M059J (cell line): ENCODE data around the gene ALMS1. TPM values are rescaled to one million over a fixed set of nuclear protein-coding genes. Genes with fewer than 3 reads are reported as not detected.
"Not testable (repeated sequence)": the region's sequence is repeated elsewhere in the genome, so short reads cannot be mapped to it uniquely, and the experiment has no call there.

Source experiments
- DNase-seq: peaks from one replicate; pipeline ENCODE4 v3.0.0-alpha.2; 2012; ENCODE audit warnings: low read depth
- total RNA-seq: library from RNA; depleted of rRNA; stranded (reverse); fragments of >200 nt; shearing (Covaris generic); gene quantifications from 2 replicates; pipeline ENCODE4 v1.2.3, GENCODE V29; 2014

ALMS1 gene
- total RNA-seq, 1 experiment from 2014 or later: 21.6 TPM

DNA sequence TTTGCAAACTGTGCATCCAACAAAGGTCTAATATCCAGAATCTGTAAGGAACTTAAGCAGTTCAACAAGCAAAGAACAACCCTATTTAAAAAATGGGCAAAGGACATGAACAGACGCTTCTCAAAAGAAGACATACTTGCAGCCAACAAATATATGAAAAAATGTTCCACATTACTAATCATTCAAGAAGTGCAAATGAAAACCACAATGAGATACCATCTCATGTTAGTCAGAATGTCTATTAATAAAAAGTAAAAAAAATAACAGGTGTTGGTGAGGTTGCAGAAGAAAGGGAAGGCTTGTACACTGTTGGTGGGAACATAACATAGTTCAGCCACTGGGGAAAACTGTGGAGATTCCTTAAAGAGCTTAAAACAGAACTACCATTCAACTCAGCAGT is 130.4 kb downstream of the ALMS1 start:
- DNase-seq: peak; percentile 35

DNA sequence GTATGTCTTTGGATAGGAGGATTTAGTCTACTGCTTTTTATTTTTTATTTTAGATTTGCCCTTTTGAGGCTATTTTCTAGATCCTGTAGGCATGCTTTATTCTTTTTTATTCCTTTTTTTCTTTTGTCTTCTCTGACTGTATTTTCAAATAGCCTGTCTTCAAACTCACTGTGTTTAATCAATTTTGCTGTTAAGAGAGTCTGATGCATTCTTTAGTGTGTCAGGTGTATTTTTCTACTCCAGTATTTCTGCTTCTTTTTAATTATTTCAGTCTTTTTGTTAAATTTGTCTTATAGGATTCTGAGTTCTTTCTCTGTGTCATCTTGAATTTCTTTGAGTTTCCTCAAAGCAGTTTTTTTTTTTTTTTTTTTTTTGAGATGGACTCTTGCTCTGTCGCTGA is 143.1 kb downstream of the ALMS1 start:
- no peak for DNase-seq

DNA sequence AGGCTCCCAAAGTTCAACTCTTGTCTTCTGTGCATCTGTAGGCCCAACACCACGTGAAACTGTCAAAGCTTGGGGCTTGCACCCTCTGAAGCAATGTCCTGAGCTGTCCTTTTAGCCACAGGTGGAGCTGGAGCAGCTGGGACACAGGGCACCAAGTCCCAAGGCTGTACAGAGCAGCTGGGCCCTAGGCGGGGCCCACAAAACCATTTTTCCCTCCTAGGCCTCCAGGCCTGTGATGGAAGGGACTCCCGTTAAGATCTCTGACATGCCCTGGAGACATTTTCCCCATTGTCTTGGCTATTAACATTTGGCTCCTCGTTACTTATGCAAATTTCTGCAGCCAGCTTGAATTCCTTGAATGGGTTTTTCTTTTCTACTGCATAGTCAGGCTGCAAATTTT is 145.1 kb downstream of the ALMS1 start:
- not testable (repeated sequence) for DNase-seq

DNA sequence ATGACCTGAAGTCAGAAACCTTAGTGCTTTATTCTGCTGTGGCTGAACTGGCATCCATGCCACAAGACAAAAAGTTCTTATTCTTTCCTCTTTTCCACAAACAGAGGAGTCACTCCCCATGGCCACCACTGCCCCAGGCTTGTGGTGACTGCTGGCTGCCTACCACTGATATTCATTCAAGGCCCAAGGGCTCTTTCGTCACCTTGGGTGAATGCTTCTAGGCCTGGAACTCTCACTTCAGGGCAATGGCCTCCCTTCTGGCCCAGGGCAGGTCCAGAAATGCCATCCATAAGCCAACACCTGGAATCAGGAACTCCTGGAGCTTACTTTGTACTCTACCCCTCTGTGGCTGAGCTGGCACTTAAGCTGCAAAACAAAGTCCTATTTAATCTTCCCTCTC is 146.7 kb downstream of the ALMS1 start:
- no peak for DNase-seq

DNA sequence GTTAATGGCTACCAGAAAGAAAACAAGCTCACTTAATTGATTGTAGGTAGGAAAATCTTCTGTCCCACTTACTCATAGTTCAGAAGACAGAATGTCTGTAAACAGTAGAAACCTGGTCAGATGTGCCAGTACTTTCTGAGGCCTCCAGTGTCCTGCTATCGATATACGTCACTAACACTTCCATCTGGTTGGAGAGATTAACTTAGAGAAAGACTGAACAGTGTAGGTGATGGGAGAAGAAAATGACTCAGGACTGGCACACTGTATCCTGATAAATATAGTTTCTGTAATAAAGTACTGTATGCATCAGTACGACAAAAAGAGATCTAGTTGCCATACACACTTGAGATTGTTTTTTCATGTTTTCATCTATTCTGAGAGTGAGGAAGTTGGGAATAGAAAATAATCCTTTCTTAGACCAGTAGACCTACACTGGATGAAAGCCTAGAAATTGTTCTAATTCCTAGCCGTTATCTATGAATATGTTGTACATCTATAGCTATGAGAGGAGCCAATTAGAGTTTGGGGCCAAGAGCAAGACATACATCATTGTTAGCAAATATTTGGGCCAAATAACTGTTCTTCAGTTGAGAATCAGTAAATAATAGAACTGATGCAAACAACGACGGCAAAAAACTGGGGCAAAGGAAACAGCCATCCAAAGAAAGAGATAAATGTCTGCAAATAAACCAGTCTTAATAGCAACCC is 150.7 kb downstream of the ALMS1 start:
- DNase-seq: no peak

DNA sequence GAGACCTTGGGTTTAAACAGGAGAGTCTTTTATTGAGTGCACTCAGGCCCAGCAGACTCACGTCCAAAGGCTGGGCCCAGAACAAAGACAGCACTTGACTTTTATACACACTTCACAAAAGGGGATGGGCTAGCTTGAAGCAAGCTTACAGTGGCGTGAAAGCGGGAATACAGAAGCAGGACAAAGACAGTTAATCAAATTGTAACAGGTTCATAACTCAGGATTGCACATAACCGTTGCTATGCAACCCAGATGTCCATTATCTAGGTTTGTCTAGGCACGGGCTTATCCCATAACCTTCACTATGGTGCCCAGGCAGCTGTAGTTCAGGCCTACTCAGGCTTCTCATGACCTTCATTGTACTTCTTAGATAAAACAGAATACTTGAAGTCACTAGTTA is 175.2 kb downstream of the ALMS1 start:
- not testable (repeated sequence) for DNase-seq

DNA sequence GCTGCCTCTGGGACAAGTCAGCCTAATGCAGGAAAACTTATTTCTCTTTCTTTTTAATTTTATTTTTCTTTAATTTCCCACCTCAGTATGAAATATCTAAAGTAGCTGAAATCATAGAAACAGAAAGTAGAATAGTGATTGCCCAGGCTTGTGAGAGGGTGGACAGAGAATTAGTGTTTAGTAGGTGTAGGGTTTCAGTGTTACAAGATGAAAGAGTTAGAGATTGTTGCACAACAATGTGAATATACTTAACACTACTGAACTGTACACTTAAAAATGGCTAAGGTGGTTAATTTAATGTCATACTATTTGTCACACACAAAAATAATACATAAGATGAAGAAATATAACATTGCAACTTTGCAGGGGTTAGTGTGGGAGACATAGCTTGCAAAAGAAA is 175.8 kb downstream of the ALMS1 start:
- no peak for DNase-seq

DNA sequence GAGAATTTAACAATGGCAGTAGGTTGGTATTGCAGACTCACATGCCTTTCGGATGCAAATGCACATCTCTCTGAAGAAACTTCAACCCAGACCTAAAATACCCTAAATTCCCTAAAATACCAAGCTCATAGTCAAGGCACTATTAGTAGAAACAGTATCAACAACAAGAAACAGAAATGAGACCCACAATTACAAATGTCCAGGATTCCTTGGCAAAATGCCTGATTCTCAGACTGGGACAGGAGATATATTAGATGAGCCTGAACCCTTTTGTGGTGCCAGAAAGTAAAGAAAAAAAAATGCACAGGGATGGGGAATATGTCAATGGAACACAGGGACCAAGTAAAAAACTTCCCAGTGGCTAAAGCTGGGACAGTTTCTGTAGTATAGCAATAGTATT is 179.3 kb downstream of the ALMS1 start:
- no peak for DNase-seq

DNA sequence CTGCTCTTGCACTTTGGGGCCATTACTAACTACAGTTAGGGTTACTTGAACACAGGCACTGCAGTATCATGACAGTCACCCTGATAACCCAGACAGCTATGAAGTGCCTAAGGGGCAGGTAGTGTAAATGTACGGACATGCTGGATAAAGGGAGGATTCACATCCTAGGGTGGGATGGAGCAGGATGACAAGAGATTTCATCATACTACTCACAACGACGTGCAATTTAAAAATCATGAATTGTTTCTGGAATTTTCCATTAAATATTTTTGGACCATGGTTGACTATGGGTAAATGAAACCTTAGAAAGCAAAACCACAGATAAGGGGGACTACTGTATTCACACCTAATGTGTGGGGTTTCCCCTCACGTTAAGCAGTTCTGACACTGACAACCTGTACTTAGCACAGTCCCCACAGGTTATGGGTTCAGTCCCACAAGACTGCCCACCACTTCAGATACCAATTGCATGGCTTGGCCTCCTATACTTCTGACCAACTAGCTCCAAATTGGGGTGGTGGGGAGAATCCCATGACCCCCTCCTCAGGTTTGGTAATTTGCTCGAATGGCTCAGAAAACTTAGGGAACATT is 180.7 kb downstream of the ALMS1 start:
- DNase-seq: no peak

DNA sequence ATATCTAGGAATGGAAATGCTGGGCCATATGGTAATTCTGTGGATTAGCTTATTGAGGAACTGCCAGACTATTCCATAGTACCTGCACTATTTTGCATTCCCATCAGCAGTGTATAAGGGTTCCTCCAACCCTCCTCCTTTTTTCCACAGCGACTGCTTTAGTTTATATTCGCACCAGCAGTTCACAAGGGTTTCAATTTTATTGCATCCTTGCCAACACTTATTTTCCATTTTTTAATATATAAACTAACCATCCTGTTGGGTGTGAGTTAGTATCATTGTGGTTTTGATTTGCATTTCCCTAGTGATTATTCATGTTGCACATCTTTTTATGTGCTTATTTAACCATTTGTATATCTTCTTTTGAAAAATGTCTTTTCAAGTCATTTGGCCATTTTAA is 189.6 kb downstream of the ALMS1 start:
- no peak for DNase-seq

DNA sequence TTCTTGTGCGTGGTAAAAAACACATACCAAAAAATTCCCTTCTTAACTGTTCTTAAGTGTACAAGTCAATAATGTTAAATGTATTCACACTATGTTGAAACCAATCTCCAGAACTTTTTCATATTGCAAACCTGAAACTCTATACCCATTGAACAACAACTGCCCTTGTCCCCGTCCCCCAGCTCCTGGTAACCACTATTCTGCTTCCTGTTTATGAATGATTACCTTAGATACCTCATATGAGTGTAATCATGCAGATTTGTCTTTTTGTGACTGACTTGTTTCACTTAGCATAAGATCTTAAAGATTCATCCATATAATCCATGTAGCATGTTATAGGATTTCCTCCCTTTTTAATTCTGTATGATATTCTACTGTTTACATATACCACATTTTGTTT is 196.7 kb downstream of the ALMS1 start:
- no peak for DNase-seq

DNA sequence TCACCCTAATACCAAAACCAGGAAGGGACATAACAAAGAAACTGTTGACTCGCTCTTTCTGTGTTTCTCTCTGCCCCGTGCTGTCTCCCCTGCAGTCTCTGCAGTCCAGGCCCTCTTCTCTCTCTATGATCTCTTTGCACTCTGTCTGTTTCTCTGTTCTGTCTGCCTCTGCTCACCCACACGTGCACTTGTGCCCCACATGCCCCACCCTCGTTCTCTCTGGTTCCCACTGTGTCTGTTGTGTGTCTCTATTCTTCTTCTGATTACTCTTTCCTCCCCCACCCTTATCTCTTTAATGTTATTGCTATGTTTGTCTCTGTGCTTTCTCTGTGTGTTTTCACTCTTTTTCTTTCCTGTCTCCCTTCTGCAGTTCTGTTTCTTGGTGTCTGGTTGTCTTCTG is 202.5 kb downstream of the ALMS1 start:
- no peak for DNase-seq

DNA sequence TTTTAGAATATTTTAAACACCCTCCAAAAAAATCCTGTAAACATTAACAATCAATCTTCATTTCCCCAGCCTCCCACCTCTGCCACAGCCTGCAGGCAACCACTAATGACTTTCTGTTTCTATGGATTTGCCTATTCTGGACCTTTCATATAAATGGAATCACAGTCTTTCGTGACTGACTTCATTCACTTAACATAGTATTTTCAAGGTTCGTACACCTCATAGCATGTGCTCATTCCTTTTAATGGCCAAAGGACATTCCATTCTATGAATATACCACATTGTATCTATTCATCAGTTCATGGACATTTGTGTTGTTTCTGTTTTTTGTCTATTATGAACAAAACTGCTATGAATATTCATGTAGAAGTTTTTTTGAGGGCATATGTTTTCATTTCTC is 208.0 kb downstream of the ALMS1 start:
- DNase-seq: peak; percentile 7

DNA sequence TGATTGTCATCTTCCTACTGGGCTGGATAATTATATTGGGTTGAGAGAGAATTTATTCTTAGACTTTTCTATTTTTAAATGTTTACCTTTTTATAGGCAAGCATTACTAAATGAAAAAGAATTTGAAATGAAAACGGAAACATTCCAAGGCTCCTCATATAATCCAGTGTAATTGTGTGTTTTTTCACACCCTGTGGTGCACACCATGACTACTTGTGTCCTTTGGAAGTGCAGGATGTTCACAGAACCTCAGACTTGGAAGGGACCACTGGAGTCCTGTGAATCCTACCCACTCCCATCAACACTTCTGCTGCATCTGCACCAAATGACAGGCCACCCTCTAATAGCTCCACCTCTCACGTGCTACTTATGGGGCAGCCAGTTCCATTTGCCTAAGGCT is 208.6 kb downstream of the ALMS1 start:
- peak; percentile 23 for DNase-seq

DNA sequence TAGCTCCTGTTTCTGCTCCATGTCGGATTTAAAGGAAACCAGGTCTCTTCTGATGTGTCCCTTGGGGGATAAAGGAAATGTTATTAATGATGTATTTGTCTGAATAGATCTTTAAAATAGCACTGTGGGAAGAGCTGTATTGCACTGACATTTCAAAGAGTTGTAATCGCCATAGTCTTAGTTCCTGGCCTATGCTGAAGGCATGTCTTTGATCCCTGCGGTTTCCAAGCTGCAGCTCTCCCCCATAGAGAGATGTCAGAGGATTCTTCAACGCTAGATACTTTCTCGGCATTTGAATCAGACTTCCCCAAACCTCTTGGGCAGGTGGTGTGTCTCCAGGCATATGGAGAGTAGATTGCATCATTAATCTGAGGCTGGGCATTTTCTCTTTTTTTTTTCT is 216.1 kb downstream of the ALMS1 start:
- DNase-seq: no peak

DNA sequence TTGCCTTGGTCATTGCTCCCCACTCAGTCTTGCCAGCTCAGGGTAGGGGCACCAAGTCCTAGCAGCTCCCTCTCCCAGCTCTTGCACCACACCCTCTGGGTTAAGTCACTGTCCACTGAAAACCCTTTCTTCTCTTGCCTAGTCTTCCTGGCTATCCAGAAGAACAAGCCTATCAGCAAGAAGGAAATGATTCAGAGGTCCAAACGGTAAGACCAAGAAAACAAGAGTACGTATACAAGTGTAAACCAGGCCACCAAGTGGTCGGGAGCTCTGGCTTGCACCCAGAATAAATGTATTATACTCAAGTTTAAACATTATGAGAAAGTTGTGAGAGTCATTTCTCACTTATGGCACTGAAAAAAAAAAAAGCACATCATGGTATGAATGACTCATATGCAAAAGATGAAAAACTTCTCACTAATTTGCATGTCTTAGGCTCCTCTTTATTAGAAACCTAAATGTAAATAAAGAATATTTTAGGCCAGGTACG is 217.5 kb downstream of the ALMS1 start:
- DNase-seq: peak; percentile 59

DNA sequence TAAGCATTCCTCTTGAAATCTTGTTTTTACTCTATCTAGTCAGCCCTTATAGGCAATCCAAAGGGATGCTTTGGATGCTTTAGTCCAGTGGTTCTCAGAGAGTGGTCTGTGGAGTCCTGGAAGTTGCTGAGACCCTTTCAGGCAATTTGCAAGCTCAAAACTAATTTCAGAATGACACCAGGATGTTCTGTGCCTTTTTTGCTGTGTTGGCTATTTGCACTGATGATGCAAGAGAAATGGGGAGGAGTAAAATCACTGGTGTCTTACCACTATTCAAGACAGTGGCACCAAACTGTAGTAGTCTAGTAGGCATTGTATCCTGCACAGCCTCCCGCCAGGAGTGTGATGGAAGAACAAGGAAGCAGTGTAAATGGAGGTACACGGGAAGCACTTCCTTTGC is 219.0 kb downstream of the ALMS1 start:
- DNase-seq: not testable (repeated sequence)

DNA sequence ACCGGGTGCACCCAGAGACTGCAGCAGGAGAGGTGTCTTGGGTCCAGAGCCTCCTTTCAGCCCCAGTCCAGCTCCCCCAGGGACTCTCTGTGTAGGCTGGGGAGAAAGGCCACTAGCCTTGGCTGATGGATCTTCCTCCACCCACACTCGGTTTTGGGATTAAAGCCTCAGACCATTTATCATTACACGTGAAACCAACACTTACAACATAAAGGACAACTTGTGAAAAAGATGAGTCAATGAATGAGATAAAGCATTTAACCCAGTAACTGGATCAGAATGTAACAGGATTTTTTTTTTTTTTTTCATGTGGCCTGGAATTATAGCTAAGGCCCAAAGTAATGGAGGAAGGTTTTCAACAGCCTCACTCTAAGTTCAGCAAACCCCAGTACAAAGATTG is 224.5 kb downstream of the ALMS1 start:
- no peak for DNase-seq

DNA sequence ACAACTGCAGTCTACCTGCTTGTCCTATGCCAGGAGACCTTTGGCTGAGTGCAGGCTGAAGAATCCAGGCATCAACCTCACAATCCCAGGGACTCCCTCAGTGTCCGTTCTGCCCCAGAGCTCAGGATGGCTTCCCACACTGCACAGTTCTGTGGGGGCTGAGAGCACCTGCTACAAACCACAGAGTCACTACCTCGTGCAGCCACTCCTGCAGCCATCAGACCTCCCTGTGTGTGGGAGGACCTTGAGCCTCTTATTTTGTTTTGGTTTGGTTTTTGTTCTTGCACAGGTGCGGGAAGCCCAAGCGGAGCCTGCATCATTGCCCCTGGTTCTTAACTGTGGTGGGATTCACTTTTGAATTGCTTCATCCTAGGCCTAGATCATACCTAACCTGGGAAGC is 225.6 kb downstream of the ALMS1 start:
- DNase-seq: no peak

DNA sequence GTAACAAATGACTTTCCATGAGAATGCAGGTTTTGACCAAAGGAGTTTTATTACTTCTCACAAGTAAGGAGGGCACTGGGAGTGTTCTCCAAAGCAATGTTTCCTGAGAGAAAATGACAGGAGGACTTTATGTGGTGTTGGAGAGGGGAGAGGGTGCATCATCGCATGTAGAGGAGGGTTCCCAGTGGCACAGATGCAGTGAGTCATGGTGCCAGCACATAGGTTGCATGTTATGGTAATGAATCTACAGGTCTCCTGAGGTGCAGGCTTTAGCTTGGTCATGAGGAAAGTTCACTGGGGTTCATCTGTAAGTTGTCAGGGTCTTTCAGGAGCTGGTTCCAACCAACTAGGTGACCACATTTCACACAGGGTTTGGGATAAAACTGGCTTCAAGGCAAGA is 226.2 kb downstream of the ALMS1 start:
- no peak for DNase-seq

DNA sequence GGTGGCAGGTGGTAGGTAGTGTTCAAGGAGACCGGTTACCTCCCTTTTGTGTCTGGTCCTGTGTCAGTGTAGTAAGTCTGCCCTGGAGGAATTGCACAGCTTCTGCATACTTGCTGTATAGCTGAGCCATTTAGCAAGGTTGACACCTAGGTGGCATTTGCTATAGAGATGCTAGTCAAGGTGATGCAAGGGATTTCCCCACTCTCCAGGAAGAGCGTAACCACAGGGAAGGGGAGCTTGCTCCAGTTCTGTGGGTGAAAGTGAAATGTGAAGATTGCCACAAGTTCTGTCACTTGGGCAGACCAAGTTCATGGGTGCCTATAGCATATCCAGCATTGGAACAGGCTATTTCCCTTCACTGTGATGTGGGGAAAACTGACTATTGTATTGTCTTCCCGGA is 228.5 kb downstream of the ALMS1 start:
- no peak for DNase-seq

DNA sequence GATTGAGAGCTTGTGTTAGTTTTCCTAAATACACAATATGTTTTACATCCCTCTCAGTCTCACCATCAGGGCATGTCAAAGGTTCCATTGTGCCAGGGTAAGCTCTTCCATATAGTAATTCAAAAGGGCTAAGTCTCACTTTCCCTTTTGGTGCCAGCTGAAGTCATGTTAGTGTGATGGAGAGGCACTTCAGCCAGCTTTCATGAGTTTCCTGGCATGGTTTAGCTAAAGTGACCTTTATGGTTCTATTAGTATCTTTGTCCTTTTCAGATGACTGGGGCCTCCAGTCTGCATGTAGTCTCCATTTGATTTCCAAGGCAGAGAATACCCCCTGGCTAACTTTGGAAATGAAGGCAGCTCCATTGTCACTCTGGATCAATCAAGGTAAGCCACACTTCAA is 229.4 kb downstream of the ALMS1 start:
- no peak for DNase-seq

DNA sequence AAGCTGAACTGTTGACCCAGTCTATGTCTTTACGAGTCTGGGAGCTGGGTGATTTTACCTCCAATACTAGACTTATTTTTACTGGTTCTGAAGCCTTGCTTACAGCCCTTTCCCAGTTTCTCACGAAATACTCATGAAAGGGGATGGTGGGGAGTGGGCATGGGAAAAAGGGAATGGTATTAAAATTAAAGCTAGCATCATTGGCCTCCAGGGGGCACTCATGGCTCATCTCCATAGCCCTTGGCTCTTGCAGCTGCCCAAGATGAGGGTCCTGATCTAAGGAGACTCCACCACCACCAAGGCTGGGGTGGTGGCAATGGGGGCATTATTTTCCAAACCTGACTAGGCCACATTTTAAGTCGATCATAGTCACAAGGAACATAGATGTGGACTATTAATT is 234.3 kb downstream of the ALMS1 start:
- not testable (repeated sequence) for DNase-seq

DNA sequence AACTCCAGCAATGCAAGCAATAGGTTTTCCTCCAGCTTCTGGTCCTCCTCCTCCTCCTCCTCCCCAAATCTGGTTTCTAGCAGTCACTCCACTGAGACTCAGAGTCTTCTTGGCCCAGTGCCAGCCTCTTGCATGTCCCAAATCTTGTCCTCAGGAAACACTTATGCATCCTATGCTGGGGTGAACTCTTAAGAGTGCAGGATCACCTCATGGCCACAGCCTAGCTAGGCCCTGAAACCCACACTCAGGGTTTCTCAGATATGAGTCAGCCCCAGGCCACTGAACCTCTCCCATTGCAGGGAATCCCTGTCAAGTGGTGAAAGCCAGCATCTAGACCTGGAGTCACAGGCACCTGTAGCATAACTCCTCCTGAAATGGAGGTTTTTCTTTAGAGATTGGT is 238.4 kb downstream of the ALMS1 start:
- peak; percentile 5 for DNase-seq
